OCI-LY1 (cell line): Measurements from ENCODE around the gene RFTN1.
"Not testable (repeated sequence)": the region's sequence is repeated elsewhere in the genome, so short reads cannot be mapped to it uniquely, and the experiment has no call there.

Experiments
- H2AFZ ChIP-seq: fragments of 200-600 bp; sonication (generic), shearing (Covaris generic); 2 replicates; pipeline ENCODE4 v1.6.0; 2014; ENCODE audit warnings: antibody characterized with exemption, mild to moderate bottlenecking, low read length
- H3F3A ChIP-seq: fragments of 200-600 bp; sonication (generic), shearing (Covaris generic); 2 replicates; pipeline ENCODE4 v1.6.0; 2014; ENCODE audit warnings: mild to moderate bottlenecking, antibody characterized with exemption, low read length, moderate library complexity; ENCODE audit not compliant: insufficient read depth
- H3K27ac ChIP-seq: fragments of 200-600 bp; sonication (generic); 2 replicates; pipeline ENCODE4 v1.5.1; 2014; ENCODE audit warnings: low read length, mixed run types, mild to moderate bottlenecking, low read depth; ENCODE audit not compliant: poor library complexity, severe bottlenecking
- H3K27me3 ChIP-seq: fragments of 200-600 bp; sonication (generic); 2 replicates; pipeline ENCODE4 v1.6.0; 2014; ENCODE audit warnings: antibody characterized with exemption, mild to moderate bottlenecking, low read length, moderate library complexity; ENCODE audit not compliant: insufficient read depth
- H3K36me3 ChIP-seq: fragments of 200-600 bp; sonication (generic); 2 replicates; pipeline ENCODE4 v1.6.1; 2014; ENCODE audit warnings: mild to moderate bottlenecking, antibody characterized with exemption, low read length, moderate library complexity, mixed read lengths; ENCODE audit not compliant: insufficient read depth
- H3K4me1 ChIP-seq: fragments of 200-600 bp; sonication (generic); 2 replicates; pipeline ENCODE4 v1.5.1; 2014; ENCODE audit warnings: mild to moderate bottlenecking, low read length, moderate library complexity; ENCODE audit not compliant: insufficient read depth, severe bottlenecking
- H3K4me2 ChIP-seq: fragments of 200-600 bp; sonication (generic), shearing (Covaris generic); 2 replicates; pipeline ENCODE4 v1.6.1; 2014; ENCODE audit warnings: low read length
- H3K4me3 ChIP-seq: fragments of 200-600 bp; sonication (generic); 2 replicates; pipeline ENCODE4 v1.5.1; 2014; ENCODE audit warnings: low read length, low read depth, mild to moderate bottlenecking, mixed read lengths; ENCODE audit not compliant: poor library complexity, severe bottlenecking
- H3K79me2 ChIP-seq: fragments of 200-600 bp; shearing (Covaris generic); 2 replicates; pipeline ENCODE4 v1.6.1; 2016; ENCODE audit warnings: mixed run types, low read length, mixed read lengths; ENCODE audit not compliant: insufficient read depth
- H3K9ac ChIP-seq: fragments of 200-600 bp; sonication (generic), shearing (Covaris generic); 2 replicates; pipeline ENCODE4 v1.6.1; 2014; ENCODE audit warnings: mild to moderate bottlenecking, low read length, mixed read lengths
- H3K9me2 ChIP-seq: fragments of 200-600 bp; sonication (generic), shearing (Covaris generic); 2 replicates; pipeline ENCODE4 v1.6.1; 2014; ENCODE audit warnings: low read depth, mild to moderate bottlenecking, low read length, mixed read lengths
- H3K9me3 ChIP-seq: fragments of 200-600 bp; shearing (Covaris generic); 2 replicates; pipeline ENCODE4 v1.6.1; 2014; ENCODE audit warnings: low read length, mixed read lengths
- H4K20me1 ChIP-seq: fragments of 200-600 bp; sonication (generic), shearing (Covaris generic); 2 replicates; pipeline ENCODE4 v1.6.0; 2016; ENCODE audit warnings: mild to moderate bottlenecking, low read length; ENCODE audit not compliant: insufficient read depth
- CTCF ChIP-seq: fragments of 200-600 bp; sonication (generic), shearing (Covaris generic); IDR thresholded peaks from 2 replicates; pipeline ENCODE4 v1.5.1; 2017; ENCODE audit warnings: mild to moderate bottlenecking, antibody characterized with exemption, low read length, moderate library complexity, mixed read lengths
- EZH2 ChIP-seq: fragments of 200-600 bp; sonication (generic), shearing (Covaris generic); IDR thresholded peaks from 2 replicates; pipeline ENCODE4 v1.8.0; 2017; ENCODE audit warnings: borderline replicate concordance, mixed run types, mild to moderate bottlenecking, antibody characterized with exemption, low read length, moderate library complexity, mixed read lengths

The RFTN1 gene

GRCh38 chr3:16313886-16314645, 199.4 kb downstream of the RFTN1 start:
- Histone ChIP-seq H3K4me3 (no peak overlapping the region), H3K9ac (no peak overlapping the region), H3K9me3 (no peaks in the 10 kb centered on the region), H3K4me2 (no peak overlapping the region), H3K27me3 (no peaks in the 10 kb centered on the region), H3F3A (peaks cover 3% of the 10 kb centered on the region; the same call in 1 of the 2 replicates), H3K9me2 (no peaks in the 10 kb centered on the region), H4K20me1 (no peaks in the 10 kb centered on the region), H2AFZ (no peak overlapping the region), H3K4me1 (no peaks in the 10 kb centered on the region), H3K79me2 (no peaks in the 10 kb centered on the region), H3K27ac (peak overlapping the region; percentile 30), H3K36me3 (peaks cover 87% of the 10 kb centered on the region)
- TF ChIP-seq EZH2 (no peak), CTCF (no peak)

GRCh38 chr3:16311960-16312451, 201.5 kb downstream of the RFTN1 start:
- no peak for TF ChIP-seq EZH2
- no peak for TF ChIP-seq CTCF
- H3K27ac ChIP-seq: peak overlapping the region; percentile 45
- H3K9ac ChIP-seq: no peak overlapping the region

GRCh38 chr3:16310486-16310885, 203.0 kb downstream of the RFTN1 start:
- not testable (repeated sequence) for H3F3A ChIP-seq, H3K27me3 ChIP-seq
- H3K36me3 ChIP-seq: peaks cover 59% of the 10 kb centered on the region

More at GRCh38 chr3:16311960-16312451, 201.5 kb downstream of the RFTN1 start:
- Histone ChIP-seq H2AFZ (no peak overlapping the region), H3K9me3 (no peaks in the 10 kb centered on the region), H3K36me3 (peaks cover 66% of the 10 kb centered on the region), H3K4me2 (no peak overlapping the region), H3K27me3 (no peaks in the 10 kb centered on the region), H4K20me1 (no peaks in the 10 kb centered on the region), H3K4me1 (no peaks in the 10 kb centered on the region), H3K4me3 (no peak overlapping the region), H3K79me2 (no peaks in the 10 kb centered on the region), H3K9me2 (no peaks in the 10 kb centered on the region), H3F3A (peaks cover 3% of the 10 kb centered on the region; the same call in 1 of the 2 replicates)

More at GRCh38 chr3:16310486-16310885, 203.0 kb downstream of the RFTN1 start:
- H3K4me3 ChIP-seq, H3K4me1 ChIP-seq, H3K27ac ChIP-seq, H3K4me2 ChIP-seq, H3K9ac ChIP-seq, H3K79me2 ChIP-seq, H3K9me3 ChIP-seq, H4K20me1 ChIP-seq, H2AFZ ChIP-seq, H3K9me2 ChIP-seq: not testable (repeated sequence)
